Fibroblast of upper back skin (primary cell): ENCODE measurements around the gene UACA.
"Not testable (repeated sequence)": the region's sequence is repeated elsewhere in the genome, so short reads cannot be mapped to it uniquely, and the experiment has no call there.

Experiments used
- DNase-seq: peaks from one replicate; pipeline ENCODE4 v3.0.0-alpha.2; 2013

Gene UACA

GRCh38 chr15:70753101-70753829 is 10.1 kb downstream of the UACA start:
- DNase-seq = peak; percentile 48

GRCh38 chr15:70752193-70752635 is 11.1 kb downstream of the UACA start:
- DNase-seq = peak; percentile 44

DNA sequence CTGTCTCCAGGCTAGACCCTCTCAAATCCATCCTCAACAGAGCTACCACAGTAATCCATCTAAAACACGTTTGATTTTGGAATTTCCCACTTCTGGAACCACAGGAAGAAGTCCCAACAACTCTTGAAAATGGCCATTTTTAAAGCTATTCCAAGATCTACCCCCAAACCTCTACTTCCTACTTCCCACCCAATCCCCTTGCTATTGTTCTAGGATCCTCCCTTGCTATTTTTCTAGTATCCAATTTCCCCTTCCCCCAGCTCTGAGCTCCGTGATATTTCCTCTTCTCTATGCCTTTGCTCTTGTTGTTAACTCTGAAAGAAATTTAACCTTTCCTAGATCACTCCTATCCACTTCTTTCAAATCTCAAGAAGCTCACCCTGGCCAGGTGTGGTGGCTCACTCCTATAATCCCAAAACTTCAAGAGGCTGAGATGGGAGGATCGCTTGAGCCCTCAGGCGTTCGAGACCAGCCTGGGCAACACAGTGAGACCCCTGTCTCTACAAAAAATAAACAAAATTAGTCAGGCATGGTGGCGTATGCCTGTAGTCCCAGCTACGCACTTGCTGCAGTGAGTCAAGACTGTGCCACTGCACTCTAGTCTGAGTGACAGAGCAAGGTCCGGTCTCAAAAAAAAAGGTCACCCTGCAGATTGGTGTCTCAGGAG is 13.0 kb downstream of the UACA start:
- no peak for DNase-seq

DNA sequence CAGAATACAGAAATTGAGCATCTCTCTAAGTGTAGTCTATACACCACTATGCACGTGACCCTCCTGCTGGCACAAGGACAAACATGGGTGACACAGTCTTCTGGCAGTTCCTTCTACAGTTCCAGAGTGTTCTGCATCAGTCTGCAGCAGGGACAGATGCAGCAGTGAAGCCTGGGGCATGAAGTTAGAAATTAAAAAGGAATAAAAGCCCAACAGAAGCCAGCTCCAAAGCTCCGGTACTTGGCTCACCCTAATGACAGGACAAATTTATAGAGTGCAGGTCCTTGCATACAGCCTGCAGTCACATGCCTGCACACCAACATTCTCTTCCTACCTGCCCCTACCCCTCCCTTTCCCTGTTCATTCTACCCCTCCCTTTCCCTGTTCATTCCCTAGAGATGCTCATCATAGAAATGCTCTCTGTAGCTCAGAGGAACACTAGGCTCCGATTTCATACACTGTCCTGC is 15.0 kb downstream of the UACA start:
- no peak for DNase-seq

- DNase-seq = not testable (repeated sequence)
Observed at GRCh38 chr15:70746598-70746997, 16.8 kb downstream of the UACA start.

DNA sequence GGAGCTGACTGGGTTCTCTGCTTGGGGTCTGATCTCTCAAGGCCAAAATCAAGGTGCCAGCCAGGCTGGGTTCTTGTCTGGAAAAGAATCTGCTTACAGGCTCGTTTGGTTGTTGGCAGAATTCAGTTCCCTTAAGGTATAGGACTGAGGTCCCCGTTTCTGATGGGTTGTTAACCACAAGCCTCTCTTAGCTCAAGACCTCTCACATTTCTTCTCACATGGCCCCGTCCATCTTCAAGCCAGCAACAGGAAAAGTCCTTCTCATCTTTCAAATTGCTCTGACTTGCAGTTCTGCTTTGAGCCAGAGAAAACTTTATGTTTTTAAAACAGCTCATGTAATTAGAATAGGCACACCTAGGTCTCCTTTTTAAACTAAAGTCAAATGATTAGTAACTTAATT is 20.4 kb downstream of the UACA start:
- no peak for DNase-seq

DNA sequence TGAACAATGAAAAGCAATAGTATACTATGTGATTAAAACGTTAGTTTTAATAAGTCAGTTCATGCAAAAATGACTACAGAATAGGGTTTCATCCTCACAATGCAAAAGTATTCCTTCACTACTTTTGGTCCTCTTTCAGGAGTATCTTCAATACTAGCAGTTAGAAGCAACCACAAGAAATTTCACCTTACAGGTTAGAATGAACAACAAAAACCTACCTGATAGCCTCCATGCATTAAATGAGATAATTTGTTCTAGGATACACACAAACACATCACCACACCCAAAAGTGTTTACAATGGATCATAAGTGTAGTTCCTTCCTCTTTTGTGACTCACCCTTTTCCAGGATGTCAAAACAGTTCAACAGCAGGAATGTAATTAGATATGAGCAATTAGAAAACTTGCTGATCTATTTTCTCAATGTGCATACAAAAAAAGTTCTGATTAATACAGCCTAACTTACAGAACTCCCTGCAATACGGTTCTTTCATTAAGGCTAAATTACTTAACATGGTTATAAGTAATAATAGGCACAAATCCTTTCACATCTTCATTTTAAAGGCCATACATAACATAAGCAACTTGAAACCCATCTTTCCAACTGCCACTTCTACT is 21.6 kb downstream of the UACA start:
- DNase-seq = no peak

GRCh38 chr15:70741107-70741531 is 22.2 kb downstream of the UACA start:
- peak; percentile 88 for DNase-seq

GRCh38 chr15:70735040-70735439 is 28.3 kb downstream of the UACA start:
- not testable (repeated sequence) for DNase-seq

DNA sequence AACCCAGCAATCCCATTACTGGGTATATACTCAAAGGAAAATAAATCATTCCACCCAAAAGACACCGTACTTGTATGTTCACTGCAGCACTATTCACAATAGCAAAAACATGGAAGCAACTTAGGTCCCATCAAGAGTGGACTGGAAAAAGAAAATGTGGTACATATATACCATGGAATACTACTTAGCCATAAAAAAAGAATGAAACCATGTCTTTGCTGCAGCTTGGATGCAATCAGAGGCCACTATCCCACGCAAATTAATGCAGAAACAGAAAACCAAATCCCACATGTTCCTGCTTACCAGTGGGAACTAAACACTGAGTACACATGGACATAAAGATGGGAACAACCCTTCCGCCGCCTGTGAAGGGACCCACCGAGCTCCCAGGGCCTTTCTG is 34.2 kb downstream of the UACA start:
- DNase-seq = no peak

DNA sequence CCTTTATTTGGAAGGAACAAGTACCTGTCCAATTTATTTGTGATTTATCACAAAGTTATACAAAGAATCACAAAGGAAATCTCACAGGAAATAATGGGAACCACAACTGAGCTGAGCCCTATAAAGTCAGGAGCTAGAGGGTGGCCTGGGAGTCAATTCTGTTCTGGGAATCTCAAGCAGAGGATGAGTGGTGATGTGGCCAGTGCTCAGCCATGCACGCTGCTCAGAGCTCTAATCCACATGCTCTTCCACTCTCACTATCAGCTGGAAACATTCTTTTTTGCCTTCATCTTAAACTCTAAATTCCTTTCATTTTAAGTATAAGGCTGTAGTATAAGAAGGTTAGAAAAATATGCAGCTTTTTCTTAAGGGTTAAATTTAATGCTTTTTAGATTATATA is 36.6 kb downstream of the UACA start:
- DNase-seq = peak; percentile 43

- no peak for DNase-seq
Observed at GRCh38 chr15:70723927-70724326, 39.4 kb downstream of the UACA start.

DNA sequence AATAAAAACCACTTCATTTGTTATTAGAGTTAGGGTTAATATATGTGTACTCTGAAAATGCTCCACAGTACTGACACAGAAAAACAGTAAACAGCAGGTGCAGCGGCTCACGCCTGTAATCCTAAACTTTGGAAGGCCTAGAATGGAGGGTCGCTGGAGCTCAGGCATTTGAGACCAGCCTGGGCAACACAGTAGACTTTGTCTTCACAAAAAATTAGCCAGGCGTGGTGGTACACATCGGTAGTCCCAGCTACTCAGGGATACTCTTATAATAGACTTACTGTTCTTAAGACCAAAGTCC is 40.3 kb downstream of the UACA start:
- no peak for DNase-seq

DNA sequence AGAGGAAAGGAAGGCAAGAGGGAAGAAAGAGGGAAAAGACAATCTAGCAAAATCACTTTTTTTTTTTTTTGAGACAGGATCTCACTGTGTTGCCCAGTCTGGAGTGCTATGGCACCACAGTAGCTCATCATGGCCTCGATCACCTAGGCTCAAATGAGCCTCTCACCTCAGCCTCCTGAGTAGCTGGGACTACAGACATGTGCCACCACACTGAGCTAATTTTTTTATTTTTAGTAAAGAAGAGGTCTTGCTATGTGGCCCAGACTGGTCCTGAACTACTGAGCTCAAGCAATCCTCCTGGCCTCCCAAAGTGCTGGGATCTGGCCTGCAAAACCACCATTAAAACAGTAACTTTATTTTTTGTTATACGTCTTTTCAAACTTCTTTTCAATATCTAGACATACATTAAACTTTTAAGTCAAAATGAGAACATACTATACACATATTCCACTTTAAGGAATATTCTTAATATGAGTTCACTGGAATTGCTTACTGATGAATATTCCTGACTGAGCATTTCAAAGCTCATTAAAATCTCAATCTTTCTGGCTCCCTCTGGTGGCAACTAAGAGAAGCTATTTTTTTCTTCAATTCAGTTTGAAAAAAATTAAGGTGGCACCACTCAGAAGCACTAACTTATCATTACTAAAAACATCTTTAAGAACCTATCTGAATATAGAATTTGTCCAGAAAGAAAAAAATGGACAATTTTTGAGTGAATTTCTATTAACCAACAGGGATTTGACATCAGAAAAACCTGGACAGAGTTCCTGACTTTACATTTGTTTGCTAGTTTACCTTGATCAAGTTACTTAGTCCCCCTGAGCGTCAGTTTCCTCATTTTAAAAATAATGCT is 40.9 kb downstream of the UACA start:
- peak; percentile 54 for DNase-seq

DNA sequence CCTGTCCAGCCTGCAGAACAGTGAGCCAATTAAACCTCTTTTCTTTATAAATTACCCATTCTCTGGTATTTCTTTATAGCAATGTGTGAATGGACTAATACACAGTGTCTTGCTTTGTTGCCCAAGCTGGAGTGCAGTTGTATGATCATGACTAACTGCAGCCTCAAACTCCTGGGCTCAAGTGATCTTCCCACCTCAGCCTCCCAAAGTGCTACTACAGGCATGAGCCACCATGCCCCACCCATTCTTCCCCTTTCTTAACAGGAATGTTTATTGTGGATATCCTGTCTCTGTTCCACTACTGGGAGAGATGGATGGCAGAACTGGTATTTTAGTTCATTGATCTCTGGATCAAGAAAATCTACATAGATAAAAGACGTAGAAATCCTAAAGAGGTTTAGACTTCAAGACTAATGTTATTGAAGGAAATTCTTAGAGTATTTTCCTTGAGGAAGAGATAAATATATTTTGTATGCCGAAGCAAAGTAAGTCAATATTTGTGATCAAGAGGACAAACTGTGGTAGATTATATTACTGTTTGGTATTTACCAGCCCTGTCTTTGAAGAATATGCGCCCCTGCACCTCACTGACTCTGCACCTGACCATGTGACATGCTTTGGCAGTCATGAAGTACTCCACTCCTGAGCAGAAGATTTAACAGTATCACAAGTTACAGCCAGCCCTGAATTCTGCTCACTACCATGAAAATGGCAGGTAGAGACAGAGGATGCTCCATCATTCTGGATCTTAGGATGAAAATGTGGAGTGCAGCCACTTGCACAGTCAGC is 42.9 kb downstream of the UACA start:
- no peak for DNase-seq

DNA sequence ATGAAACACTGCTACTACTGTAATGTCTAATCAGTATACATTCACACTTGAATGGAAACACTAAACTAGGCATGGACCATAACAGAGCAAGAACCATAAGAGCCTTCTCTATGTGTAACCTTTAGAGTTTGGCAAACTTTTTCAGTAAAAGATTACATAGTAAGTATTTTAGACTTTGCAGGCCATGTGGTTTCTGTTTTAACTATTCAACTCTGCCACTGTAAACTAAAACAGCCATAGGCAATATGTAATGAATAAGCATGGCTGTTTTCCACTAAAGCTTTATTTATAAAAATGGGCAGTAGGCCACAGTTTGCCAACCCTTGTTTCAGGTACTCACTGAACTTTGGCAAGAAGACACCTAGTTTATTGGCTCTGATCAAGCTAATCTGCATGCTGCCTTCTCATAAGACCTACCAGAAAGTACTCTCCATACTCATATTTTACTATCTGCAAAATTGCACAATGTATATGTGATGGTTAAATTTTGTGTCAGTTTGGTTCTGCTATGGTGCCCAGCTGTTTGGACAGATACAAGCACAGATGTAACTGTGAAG is 46.0 kb downstream of the UACA start:
- DNase-seq = no peak

DNA sequence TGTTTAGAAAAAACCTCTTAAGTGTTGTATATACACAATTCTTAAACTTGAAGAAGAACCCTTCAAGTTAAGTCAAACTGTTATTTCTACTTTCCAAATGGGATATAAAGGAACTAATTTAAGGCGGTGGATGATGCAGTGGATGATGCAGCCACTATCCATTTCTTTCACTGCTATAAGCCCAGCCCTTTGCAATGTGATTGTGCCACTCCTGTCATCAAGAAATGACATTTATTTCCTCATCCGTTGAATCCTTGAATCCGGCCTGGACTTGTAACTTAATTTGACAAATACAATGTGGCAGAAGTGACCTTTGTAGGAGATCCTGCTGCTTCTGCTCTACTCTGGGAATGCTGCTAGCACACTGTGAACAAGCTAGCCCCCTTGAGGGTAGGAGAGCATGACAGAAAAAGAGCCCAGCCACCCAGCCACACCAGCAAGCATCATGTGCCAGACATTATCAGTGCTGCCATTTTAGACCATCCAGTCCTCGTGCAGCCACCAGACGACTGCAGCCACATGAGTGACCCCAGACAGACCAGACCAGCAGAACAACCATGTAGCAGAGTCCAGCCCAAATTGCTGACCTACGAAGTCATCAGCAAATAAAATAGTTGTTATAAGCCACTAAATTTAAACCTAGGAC is 47.4 kb downstream of the UACA start:
- peak; percentile 31 for DNase-seq

DNA sequence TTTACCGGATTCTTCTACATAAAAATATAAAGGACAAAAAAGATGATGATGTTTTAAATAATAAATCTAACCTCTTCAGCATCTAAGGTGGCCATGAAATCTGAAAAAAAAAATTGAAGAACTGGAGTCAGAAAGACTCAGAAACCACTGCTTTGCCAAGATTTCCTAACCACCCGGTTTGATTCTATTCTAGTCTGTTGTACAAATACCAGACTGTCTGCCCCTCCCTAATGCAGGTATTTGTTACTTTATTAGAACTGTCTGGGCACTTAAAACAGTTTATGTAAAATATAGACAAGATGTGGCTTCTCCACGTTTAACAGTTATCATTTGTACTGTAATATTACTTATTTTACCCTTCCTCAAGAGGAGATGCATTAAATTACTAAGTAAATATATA is 48.8 kb downstream of the UACA start:
- peak; percentile 56 for DNase-seq

DNA sequence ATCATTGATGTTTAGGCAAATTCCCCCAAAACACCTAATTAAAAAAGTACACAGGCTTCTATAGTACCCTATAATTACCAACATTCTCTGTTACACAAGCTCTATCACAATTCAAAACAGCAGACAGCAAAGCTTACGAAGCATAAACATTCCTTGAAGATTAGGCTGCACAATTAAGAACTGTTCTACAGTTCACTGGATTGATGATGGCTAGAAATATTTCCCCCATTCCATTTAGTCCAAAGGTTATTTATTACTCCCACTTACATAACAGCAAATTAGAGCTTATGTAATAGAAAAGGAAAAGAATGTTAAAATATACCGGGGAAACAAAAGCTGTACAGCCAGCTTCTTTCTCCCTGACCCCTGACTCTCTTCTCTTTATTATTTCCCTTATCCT is 49.3 kb downstream of the UACA start:
- peak; percentile 67 for DNase-seq

GRCh38 chr15:70712271-70712670 is 51.1 kb downstream of the UACA start:
- DNase-seq = no peak

- DNase-seq = no peak
Observed at GRCh38 chr15:70710714-70711113, 52.6 kb downstream of the UACA start.

GRCh38 chr15:70708839-70709238 is 54.5 kb downstream of the UACA start:
- no peak for DNase-seq
